Measurements from ENCODE around the gene LSM14B. TPM values are rescaled to one million over a fixed set of nuclear protein-coding genes. Genes with fewer than 3 reads are reported as not detected.

The LSM14B gene
- total RNA-seq, 1 experiment from 2014 or later: 73.5 TPM

DNA sequence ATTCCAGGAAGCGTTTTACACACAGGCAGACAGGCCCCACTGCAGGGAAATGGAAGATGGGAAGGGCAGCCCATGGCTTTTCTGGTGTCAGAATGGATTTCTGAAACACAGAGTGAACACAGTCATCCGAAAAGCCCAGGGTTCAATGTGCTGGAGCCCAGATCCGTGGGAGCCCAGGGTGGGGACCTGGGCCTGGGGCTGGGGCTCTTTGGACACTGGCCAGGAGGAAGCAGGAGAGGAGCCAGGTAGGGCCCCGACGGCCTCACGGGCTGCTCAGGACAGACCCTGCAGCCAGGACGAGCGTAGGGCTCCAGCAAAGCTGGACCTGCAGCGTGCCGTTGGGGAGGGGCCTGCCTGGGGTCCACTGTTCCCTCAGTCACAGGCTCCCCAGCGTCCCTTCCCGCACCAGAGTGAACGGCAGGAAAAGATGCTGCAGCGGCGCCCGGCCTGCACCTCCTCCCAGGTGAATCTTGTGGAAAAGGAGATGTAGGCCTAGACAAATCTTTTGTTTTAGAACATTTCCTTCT, 24.3 kb upstream of the LSM14B start:
- no peaks in the 10 kb centered on the region for H3K4me1 Mint-ChIP-seq
- H3K36me3 Mint-ChIP-seq: no peaks in the 10 kb centered on the region
- no peak overlapping the region for H3K4me3 Mint-ChIP-seq
- no peaks in the 10 kb centered on the region for H3K27me3 Mint-ChIP-seq (ENCODE audit: low read depth)
- TF ChIP-seq TP53 (CRISPR knock-in tag; IDR thresholded peaks at IDR 0.05) (no peak), ZNF138 (CRISPR knock-in tag; conservative IDR thresholded peaks at IDR 0.05) (no peak), ESRRA (CRISPR knock-in tag; IDR thresholded peaks at IDR 0.05; ENCODE audit: borderline replicate concordance) (no peak), ZNF396 (CRISPR knock-in tag; IDR thresholded peaks at IDR 0.05; ENCODE audit: borderline replicate concordance) (no peak), ETV6 (CRISPR knock-in tag; IDR thresholded peaks at IDR 0.05) (no peak), KAT7 (CRISPR knock-in tag; IDR thresholded peaks at IDR 0.05; ENCODE audit: borderline replicate concordance) (no peak), MXD4 (CRISPR knock-in tag; IDR thresholded peaks at IDR 0.05; ENCODE audit: borderline replicate concordance) (no peak), ZNF121 (CRISPR knock-in tag; IDR thresholded peaks at IDR 0.05) (no peak), CREB1 (CRISPR knock-in tag; IDR thresholded peaks at IDR 0.05) (no peak)
- TF ChIP-seq, protein P1, sequence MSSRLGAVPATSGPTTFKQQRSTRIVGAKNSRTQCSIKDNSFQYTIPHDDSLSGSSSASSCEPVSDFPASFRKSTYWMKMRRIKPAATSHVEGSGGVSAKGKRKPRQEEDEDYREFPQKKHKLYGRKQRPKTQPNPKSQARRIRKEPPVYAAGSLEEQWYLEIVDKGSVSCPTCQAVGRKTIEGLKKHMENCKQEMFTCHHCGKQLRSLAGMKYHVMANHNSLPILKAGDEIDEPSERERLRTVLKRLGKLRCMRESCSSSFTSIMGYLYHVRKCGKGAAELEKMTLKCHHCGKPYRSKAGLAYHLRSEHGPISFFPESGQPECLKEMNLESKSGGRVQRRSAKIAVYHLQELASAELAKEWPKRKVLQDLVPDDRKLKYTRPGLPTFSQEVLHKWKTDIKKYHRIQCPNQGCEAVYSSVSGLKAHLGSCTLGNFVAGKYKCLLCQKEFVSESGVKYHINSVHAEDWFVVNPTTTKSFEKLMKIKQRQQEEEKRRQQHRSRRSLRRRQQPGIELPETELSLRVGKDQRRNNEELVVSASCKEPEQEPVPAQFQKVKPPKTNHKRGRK (CRISPR knock-in tag; IDR thresholded peaks at IDR 0.05; ENCODE audit: borderline replicate concordance): no peak
- TF ChIP-seq, protein P2, sequence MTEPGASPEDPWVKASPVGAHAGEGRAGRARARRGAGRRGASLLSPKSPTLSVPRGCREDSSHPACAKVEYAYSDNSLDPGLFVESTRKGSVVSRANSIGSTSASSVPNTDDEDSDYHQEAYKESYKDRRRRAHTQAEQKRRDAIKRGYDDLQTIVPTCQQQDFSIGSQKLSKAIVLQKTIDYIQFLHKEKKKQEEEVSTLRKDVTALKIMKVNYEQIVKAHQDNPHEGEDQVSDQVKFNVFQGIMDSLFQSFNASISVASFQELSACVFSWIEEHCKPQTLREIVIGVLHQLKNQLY (CRISPR knock-in tag; IDR thresholded peaks at IDR 0.05): no peak
- TF ChIP-seq, protein P3, sequence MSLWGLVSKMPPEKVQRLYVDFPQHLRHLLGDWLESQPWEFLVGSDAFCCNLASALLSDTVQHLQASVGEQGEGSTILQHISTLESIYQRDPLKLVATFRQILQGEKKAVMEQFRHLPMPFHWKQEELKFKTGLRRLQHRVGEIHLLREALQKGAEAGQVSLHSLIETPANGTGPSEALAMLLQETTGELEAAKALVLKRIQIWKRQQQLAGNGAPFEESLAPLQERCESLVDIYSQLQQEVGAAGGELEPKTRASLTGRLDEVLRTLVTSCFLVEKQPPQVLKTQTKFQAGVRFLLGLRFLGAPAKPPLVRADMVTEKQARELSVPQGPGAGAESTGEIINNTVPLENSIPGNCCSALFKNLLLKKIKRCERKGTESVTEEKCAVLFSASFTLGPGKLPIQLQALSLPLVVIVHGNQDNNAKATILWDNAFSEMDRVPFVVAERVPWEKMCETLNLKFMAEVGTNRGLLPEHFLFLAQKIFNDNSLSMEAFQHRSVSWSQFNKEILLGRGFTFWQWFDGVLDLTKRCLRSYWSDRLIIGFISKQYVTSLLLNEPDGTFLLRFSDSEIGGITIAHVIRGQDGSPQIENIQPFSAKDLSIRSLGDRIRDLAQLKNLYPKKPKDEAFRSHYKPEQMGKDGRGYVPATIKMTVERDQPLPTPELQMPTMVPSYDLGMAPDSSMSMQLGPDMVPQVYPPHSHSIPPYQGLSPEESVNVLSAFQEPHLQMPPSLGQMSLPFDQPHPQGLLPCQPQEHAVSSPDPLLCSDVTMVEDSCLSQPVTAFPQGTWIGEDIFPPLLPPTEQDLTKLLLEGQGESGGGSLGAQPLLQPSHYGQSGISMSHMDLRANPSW (CRISPR knock-in tag; conservative IDR thresholded peaks at IDR 0.05; ENCODE audit: low read depth): no peak
- TF ChIP-seq, protein P4, sequence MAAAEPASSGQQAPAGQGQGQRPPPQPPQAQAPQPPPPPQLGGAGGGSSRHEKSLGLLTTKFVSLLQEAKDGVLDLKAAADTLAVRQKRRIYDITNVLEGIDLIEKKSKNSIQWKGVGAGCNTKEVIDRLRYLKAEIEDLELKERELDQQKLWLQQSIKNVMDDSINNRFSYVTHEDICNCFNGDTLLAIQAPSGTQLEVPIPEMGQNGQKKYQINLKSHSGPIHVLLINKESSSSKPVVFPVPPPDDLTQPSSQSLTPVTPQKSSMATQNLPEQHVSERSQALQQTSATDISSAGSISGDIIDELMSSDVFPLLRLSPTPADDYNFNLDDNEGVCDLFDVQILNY (CRISPR knock-in tag; IDR thresholded peaks at IDR 0.05): no peak
- DNase-seq (ENCODE audit: low spot score) (no peak), ATAC-seq (no peak; the same call in 1 of the 2 replicates)
- H3K9me3 Mint-ChIP-seq: peaks cover 4% of the 10 kb centered on the region; the same call in 1 of the 2 replicates
- ChIA-PET POLR2A (no interaction called here), CTCF (interaction anchor here (1.4 kb wide), 1 partner anchor 87 kb away, joined by 5 read pairs; no protein-coding TSS in a partner anchor)
- no peak overlapping the region for H3K27ac Mint-ChIP-seq

DNA sequence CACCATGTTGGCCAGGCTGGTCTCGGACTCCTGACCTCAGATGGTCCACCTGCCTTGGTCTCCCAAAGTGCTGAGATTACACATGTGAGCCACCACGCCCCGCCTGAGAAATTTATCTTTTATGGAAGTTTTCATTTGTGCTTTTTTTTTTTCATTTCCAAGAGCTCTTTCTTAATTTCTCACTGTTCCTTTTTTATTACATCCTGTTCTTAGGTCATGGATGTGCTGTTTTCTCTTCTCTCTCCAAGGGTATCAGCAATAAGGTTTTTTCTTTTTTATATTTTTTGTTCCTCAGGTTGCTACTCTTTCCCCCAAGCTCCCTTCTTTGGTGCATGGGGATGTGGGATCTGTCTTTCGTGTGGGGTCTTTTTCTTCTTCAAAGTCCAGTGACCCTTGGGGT, 21.2 kb upstream of the LSM14B start:
- Mint-ChIP-seq H3K27me3 (ENCODE audit: low read depth) (no peaks in the 10 kb centered on the region; the same call in 1 of the 2 replicates), H3K4me1 (peaks cover 10% of the 10 kb centered on the region), H3K36me3 (no peaks in the 10 kb centered on the region), H3K9me3 (peaks cover 11% of the 10 kb centered on the region), H3K4me3 (no peak overlapping the region), H3K27ac (no peak overlapping the region)
- POLR2A ChIA-PET: interaction anchor here (0.7 kb wide), 1 partner anchor 14 kb away, joined by 4 read pairs; no protein-coding TSS in a partner anchor
- CTCF ChIA-PET: no interaction called here
- ATAC-seq: no peak
- DNase-seq (ENCODE audit: low spot score): no peak
- TF ChIP-seq NFYB (CRISPR knock-in tag; conservative IDR thresholded peaks at IDR 0.05; ENCODE audit: low read depth) (no peak), GTF2I (CRISPR knock-in tag; conservative IDR thresholded peaks at IDR 0.05) (no peak), MXD4 (CRISPR knock-in tag; IDR thresholded peaks at IDR 0.05; ENCODE audit: borderline replicate concordance) (no peak), FOXP1 (CRISPR knock-in tag; IDR thresholded peaks at IDR 0.05; ENCODE audit: borderline replicate concordance) (no peak), NFE2L1 (CRISPR knock-in tag; IDR thresholded peaks at IDR 0.05) (no peak), RORB (CRISPR knock-in tag; IDR thresholded peaks at IDR 0.05) (no peak), ELF4 (CRISPR knock-in tag; IDR thresholded peaks at IDR 0.05; ENCODE audit: low read depth) (no peak)
- TF ChIP-seq, protein P3 (CRISPR knock-in tag; conservative IDR thresholded peaks at IDR 0.05; ENCODE audit: low read depth): no peak
- TF ChIP-seq, protein P2 (CRISPR knock-in tag; IDR thresholded peaks at IDR 0.05): no peak
- TF ChIP-seq, protein P5, sequence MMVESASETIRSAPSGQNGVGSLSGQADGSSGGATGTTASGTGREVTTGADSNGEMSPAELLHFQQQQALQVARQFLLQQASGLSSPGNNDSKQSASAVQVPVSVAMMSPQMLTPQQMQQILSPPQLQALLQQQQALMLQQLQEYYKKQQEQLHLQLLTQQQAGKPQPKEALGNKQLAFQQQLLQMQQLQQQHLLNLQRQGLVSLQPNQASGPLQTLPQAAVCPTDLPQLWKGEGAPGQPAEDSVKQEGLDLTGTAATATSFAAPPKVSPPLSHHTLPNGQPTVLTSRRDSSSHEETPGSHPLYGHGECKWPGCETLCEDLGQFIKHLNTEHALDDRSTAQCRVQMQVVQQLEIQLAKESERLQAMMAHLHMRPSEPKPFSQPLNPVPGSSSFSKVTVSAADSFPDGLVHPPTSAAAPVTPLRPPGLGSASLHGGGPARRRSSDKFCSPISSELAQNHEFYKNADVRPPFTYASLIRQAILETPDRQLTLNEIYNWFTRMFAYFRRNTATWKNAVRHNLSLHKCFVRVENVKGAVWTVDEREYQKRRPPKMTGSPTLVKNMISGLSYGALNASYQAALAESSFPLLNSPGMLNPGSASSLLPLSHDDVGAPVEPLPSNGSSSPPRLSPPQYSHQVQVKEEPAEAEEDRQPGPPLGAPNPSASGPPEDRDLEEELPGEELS (CRISPR knock-in tag; IDR thresholded peaks at IDR 0.05): no peak
